ENCODE measurements around the gene GRIK2. TPM values are rescaled to one million over a fixed set of nuclear protein-coding genes. Genes with fewer than 3 reads are reported as not detected.

Gene GRIK2
- total RNA-seq, 1 experiment from 2014 or later = 0.61 TPM

- POLR2A ChIA-PET (ENCODE audit: unreplicated experiment) = no interaction called here
- Histone ChIP-seq H3K36me3 (ENCODE audit: low read depth) (no peaks in the 10 kb centered on the region), H3K27me3 (ENCODE audit: insufficient read depth, low read depth) (no peaks in the 10 kb centered on the region), H3K4me2 (no peak overlapping the region), H2AFZ (no peak overlapping the region), H3K79me2 (ENCODE audit: low read depth) (no peaks in the 10 kb centered on the region), H3K9me2 (ENCODE audit: insufficient read depth) (0 out of 2 replicates have a peak, but pooled peaks cover 6% of the 10 kb centered on the region), H3K27ac (no peak overlapping the region), H4K20me1 (ENCODE audit: insufficient read depth) (no peaks in the 10 kb centered on the region), H3K4me1 (replicated peaks; ENCODE audit: insufficient read depth) (no peaks in the 10 kb centered on the region), H3K4me3 (no peak overlapping the region), H3F3A (ENCODE audit: insufficient read depth, low read depth) (no peaks in the 10 kb centered on the region), H3K9me3 (ENCODE audit: insufficient read depth, low read depth) (no peaks in the 10 kb centered on the region)
- intact Hi-C loops (cut with micrococcal nuclease; ENCODE audit: unreplicated experiment) = no loop called here
- TF ChIP-seq CTCF (conservative IDR thresholded peaks at IDR 0.05) = no peak
- no peak for TF ChIP-seq EZH2 (IDR thresholded peaks at IDR 0.05; ENCODE audit: low read depth)
- no TSS peak for BruUV-seq (replicated peaks)
- CTCF ChIA-PET = no interaction called here
- DNase-seq = no peak
Measured at GRCh38 chr6:101445527-101445926, 52.0 kb downstream of the GRIK2 start.

GRCh38 chr6:101450901-101451300 is 57.4 kb downstream of the GRIK2 start:
- 0 out of 2 replicates have a peak, but pooled peaks cover 6% of the 10 kb centered on the region for H3K9me2 ChIP-seq (ENCODE audit: insufficient read depth)
- H3K4me2 ChIP-seq = no peak overlapping the region
- no peaks in the 10 kb centered on the region for H3K4me1 ChIP-seq (replicated peaks; ENCODE audit: insufficient read depth)
- no peaks in the 10 kb centered on the region for H3K36me3 ChIP-seq (ENCODE audit: low read depth)
- H3K9me3 ChIP-seq (ENCODE audit: insufficient read depth, low read depth) = no peaks in the 10 kb centered on the region
- no peaks in the 10 kb centered on the region for H3F3A ChIP-seq (ENCODE audit: insufficient read depth, low read depth)
- no peak overlapping the region for H2AFZ ChIP-seq
- intact Hi-C loops (cut with micrococcal nuclease; ENCODE audit: unreplicated experiment) = no loop called here
- ChIA-PET POLR2A (ENCODE audit: unreplicated experiment) (no interaction called here), CTCF (no interaction called here)
- no peak overlapping the region for H3K27ac ChIP-seq
- no peaks in the 10 kb centered on the region for H3K27me3 ChIP-seq (ENCODE audit: insufficient read depth, low read depth)
- no peak for DNase-seq
- H3K79me2 ChIP-seq (ENCODE audit: low read depth) = no peaks in the 10 kb centered on the region
- no peaks in the 10 kb centered on the region for H4K20me1 ChIP-seq (ENCODE audit: insufficient read depth)
- no TSS peak for BruUV-seq (replicated peaks)
- H3K4me3 ChIP-seq = no peak overlapping the region
- TF ChIP-seq CTCF (conservative IDR thresholded peaks at IDR 0.05) (no peak), EZH2 (IDR thresholded peaks at IDR 0.05; ENCODE audit: low read depth) (no peak)

GRCh38 chr6:101451981-101452380 is 58.5 kb downstream of the GRIK2 start:
- no peak overlapping the region for H2AFZ ChIP-seq
- H3K27ac ChIP-seq = no peak overlapping the region
- 0 out of 2 replicates have a peak, but pooled peaks cover 6% of the 10 kb centered on the region for H3K9me2 ChIP-seq (ENCODE audit: insufficient read depth)
- TF ChIP-seq EZH2 (IDR thresholded peaks at IDR 0.05; ENCODE audit: low read depth) (no peak), CTCF (conservative IDR thresholded peaks at IDR 0.05) (no peak)
- H3K4me1 ChIP-seq (replicated peaks; ENCODE audit: insufficient read depth) = no peaks in the 10 kb centered on the region
- CTCF ChIA-PET = no interaction called here
- H3F3A ChIP-seq (ENCODE audit: insufficient read depth, low read depth) = no peaks in the 10 kb centered on the region
- no peak overlapping the region for H3K4me2 ChIP-seq
- POLR2A ChIA-PET (ENCODE audit: unreplicated experiment) = no interaction called here
- H3K4me3 ChIP-seq = no peak overlapping the region
- H3K36me3 ChIP-seq (ENCODE audit: low read depth) = no peaks in the 10 kb centered on the region
- intact Hi-C loops (cut with micrococcal nuclease; ENCODE audit: unreplicated experiment) = no loop called here
- BruUV-seq (replicated peaks) = no TSS peak
- H3K27me3 ChIP-seq (ENCODE audit: insufficient read depth, low read depth) = no peaks in the 10 kb centered on the region
- no peaks in the 10 kb centered on the region for H3K9me3 ChIP-seq (ENCODE audit: insufficient read depth, low read depth)
- H3K79me2 ChIP-seq (ENCODE audit: low read depth) = no peaks in the 10 kb centered on the region
- DNase-seq = no peak
- no peaks in the 10 kb centered on the region for H4K20me1 ChIP-seq (ENCODE audit: insufficient read depth)

Measured in PC-9 (cell line).